GM18858 (cell line): Measurements from ENCODE around the gene PLP1.
"Not testable (repeated sequence)": the region's sequence is repeated elsewhere in the genome, so short reads cannot be mapped to it uniquely, and the experiment has no call there.

ENCODE experiments used
- ATAC-seq: cut with Tn5 transposase; IDR thresholded peaks from one replicate; pipeline ENCODE4 v1.9.1; 2021; ENCODE audit not compliant: unreplicated experiment

Gene PLP1

DNA sequence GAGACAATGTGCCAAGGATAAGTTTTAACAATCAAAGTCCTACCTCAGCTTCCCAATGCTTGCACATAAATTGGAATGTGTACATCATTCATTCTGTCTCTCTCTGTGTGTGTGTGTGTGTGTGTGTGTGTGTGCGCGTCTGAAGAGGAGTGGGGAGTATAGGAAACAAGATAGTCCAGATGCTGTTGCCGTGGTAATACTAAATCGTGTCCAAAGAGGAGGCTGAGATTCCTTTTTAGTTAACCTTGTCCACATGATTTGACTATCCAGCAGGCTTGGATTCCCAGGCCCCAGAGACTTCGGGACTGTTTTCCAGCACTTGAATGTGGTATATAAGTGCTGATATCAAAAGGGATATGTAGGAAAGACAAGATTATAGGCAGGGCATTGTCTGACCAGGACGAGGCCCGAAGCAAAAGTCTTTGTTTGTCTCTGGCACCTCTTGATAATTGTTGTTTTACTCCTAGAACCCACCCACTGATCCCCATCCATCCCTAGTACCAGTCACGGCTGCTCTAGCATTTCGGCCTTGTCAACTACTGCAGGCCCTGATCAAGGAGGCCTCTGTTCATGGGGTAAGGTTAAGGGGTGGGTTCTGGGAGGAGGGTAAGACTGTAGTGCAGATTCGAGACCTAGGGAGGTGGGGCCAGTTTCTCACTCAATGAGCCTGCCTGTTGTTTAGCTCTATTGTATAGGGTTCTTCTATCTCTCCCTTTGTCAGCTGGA is 3.9 kb downstream of the PLP1 start:
- ATAC-seq = no peak

- no peak for ATAC-seq
Measured at GRCh38 chrX:103781062-103781402, 4.4 kb downstream of the PLP1 start.

DNA sequence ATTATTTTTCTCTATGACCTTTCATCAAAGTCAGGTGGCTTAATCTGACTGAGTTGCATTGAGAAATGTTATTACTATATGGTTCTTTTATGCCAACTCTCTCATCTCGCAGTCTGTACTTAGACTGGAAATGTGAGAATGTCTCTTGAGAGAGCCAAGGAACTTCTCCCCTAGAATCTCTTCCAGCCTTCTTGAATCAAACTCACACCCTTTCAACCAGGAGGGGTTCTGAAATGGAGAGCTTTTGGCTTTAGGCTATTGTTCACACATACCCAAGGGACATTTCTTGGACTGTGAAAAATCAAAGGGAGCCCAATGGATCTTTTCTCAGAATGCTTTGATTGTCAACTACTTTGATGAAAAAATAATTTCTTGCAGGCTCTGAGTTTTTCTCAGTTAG is 5.1 kb downstream of the PLP1 start:
- no peak for ATAC-seq

- ATAC-seq = no peak
Measured at GRCh38 chrX:103782640-103783039, 6.0 kb downstream of the PLP1 start.

- ATAC-seq = no peak
Measured at GRCh38 chrX:103783196-103783595, 6.6 kb downstream of the PLP1 start.

- no peak for ATAC-seq
Measured at GRCh38 chrX:103783971-103784370, 7.3 kb downstream of the PLP1 start.

- peak; percentile 91 for ATAC-seq
Measured at GRCh38 chrX:103789004-103789403, 12.4 kb downstream of the PLP1 start.

GRCh38 chrX:103791228-103791627 is 14.6 kb downstream of the PLP1 start:
- no peak for ATAC-seq

- no peak for ATAC-seq
Measured at GRCh38 chrX:103791826-103792485, 15.3 kb downstream of the PLP1 start.

- no peak for ATAC-seq
Measured at GRCh38 chrX:103792916-103793544, 16.4 kb downstream of the PLP1 start.

- ATAC-seq = no peak
Measured at GRCh38 chrX:103793545-103793940, 16.9 kb downstream of the PLP1 start.

DNA sequence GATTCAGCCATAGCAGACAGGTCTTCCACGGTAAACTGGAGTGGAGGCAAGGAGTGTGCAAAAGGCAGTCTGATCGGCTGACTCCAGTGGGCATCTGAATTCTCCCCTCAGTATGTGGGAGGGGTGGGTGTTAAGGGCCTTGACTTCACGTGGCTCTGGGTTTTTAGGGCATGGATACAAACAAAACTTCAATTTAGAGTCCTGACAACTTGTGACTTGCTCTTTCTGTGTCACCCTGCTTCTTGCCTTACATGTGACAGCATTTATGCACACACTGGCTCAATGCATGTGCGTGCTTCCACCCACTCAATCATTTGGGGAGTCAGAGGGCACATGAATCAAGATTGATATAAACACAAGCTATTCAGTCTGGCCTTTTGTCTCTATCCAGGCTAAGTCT is 17.5 kb downstream of the PLP1 start:
- ATAC-seq = no peak

- ATAC-seq = no peak
Measured at GRCh38 chrX:103797691-103798090, 21.1 kb downstream of the PLP1 start.

DNA sequence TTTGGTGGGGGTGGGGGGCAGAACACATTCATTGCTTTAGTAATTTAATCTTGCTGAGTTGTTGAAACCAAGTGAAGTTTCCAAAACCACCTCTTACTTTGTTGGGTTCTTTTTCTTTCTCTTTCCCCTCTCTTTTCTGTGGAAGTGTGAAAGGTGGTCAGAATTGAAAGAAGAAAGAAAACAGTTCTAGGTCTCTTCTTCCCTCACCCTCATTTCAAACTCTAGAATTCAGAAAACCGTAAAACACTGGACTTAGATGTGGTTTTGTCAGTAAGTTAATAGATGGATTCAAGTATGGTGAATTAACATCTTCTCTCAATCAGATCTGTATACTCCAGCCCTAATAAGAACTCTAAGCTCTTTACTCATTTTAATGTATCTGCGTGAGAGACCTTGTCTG is 23.7 kb downstream of the PLP1 start:
- no peak for ATAC-seq

DNA sequence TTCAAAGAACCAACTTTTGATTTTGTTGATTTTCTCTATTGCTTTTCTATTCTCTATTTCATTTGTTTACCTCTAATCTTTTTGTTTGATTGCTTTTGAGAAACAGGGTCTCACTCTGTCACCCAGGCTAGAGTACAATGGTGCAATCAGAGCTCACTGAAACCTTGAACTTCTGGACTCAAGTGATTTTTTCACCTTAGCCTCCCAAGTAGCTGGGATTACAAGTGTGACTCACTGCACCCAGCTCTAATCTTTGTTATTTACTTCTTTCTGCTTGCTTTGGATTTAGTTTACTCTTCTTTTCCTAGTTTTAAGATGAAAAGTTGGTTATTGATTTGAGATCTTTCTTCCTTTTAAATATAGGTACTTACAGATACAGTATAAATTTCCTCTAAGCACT is 29.2 kb downstream of the PLP1 start:
- ATAC-seq = no peak

DNA sequence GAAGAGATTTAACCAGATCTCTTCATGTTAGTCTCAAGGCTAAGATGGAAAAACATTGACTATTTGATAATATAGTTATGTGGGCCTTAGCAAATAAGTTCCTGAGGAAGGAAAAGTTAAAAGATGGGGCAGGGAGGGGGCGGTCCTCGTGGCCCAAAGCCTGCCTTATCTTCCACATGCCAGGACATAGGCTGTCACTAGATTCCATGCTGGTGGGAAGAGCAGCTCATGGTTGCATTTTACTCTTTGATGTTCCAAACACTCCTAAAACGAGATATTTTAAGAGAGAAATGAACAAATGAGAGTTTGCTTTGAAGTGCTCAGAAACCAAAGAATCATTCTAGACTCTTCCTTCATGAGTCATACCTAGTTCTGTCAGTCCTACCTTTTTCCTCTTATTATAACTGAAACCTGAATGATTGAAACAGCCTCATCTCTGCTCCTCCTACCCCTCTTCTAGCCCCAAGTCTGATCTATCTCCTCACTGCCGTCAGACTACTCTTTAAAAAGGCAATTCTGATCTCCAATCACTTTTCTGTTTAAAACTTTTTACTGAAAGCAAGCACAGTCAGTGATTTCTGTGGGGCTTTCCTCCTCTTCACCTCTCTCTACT is 30.3 kb downstream of the PLP1 start:
- ATAC-seq = no peak

DNA sequence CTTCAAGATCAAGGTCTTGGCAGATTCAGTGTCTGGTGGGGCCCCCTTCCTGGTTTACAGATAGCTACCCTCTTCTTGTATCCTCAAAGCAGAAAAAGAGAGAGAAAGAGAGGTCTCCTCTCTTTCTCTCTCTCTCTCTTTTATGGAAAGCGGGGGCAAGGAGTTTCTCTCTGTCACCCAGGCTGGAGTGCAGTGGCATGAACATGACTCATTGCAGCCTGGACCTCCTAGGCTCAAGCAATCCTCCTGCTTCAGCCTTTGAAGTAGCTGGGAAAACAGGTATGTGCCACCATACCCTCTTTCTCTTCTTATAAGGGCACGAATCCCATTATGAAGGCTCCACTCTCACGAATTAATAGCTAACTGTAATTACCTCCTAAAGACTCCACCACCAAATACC is 35.2 kb downstream of the PLP1 start:
- ATAC-seq = no peak

DNA sequence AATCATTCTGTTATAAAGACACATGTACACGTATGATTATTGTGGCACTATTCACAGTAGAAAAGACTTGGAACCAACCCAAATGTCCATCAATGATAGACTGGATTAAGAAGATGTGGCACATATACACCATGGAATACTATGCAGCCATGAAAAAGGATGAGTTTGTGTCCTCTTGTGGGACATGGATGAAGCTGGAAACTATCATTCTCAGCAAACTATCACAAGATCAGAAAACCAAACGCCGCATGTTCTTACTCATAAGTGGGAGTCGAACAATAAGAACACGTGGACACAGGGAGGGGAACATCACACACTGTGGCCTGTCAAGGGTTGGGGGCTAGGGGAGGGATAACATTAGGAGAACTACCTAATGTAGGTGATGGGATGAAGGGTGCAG is 40.5 kb downstream of the PLP1 start:
- ATAC-seq = not testable (repeated sequence)

- ATAC-seq = peak; percentile 46
Measured at GRCh38 chrX:103817502-103817901, 40.9 kb downstream of the PLP1 start.

DNA sequence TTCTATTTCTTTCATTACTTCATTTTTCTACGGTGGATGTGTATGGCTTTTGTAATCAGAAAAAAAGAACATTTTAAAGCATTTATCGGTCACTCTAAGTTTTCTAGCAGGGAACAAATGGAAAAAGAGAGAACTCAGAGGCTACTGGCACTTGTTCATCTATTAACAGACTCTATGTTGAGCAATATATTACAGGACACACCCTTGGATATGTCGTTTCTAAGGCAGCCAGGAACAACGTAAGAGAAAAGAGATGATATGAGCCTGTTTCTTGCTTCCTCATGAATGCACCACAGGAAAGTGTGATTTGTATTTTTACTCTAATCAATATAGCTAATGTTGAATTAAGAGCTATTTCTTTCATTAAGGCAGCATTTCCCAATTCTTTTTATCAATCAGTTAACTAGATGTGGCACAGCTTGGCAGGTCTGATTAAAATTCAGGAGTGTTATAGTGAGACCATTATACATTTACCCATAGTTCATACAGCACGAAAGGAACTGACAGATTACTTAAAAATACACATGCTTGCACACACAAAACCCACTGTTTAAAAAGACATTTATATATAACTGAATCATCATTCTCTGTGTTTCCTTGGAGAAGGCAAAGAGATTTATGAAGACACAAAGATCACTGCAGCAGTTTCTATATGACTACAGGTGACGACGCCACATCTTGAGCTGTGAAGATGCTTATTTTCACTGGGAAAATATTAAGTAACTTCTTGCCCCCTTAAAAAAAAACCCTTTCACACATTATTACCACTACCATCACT is 42.4 kb downstream of the PLP1 start:
- ATAC-seq = no peak

GRCh38 chrX:103820802-103821201 is 44.2 kb downstream of the PLP1 start:
- ATAC-seq = not testable (repeated sequence)
